GM21423 (cell line): ENCODE results near the gene INAFM1.
A peak's percentile ranks its signal among the peaks of the same experiment; 100 is the strongest.
"Not testable (repeated sequence)": the region's sequence is repeated elsewhere in the genome, so short reads cannot be mapped to it uniquely, and the experiment has no call there.

Source experiments
- ATAC-seq: cut with Tn5 transposase; IDR thresholded peaks from one replicate; pipeline ENCODE4 v1.9.1; 2021; ENCODE audit warnings: mild to moderate bottlenecking, moderate library complexity; ENCODE audit not compliant: unreplicated experiment

Gene INAFM1

GRCh38 chr19:47240996-47241918, 33.4 kb upstream of the INAFM1 start:
- no peak for ATAC-seq

- ATAC-seq: no peak
Observed at GRCh38 chr19:47241919-47242577, 32.6 kb upstream of the INAFM1 start.

- ATAC-seq: no peak
Observed at GRCh38 chr19:47243364-47243775, 31.3 kb upstream of the INAFM1 start.

- ATAC-seq: peak; percentile 74
Observed at GRCh38 chr19:47243776-47244547, 30.7 kb upstream of the INAFM1 start.

DNA sequence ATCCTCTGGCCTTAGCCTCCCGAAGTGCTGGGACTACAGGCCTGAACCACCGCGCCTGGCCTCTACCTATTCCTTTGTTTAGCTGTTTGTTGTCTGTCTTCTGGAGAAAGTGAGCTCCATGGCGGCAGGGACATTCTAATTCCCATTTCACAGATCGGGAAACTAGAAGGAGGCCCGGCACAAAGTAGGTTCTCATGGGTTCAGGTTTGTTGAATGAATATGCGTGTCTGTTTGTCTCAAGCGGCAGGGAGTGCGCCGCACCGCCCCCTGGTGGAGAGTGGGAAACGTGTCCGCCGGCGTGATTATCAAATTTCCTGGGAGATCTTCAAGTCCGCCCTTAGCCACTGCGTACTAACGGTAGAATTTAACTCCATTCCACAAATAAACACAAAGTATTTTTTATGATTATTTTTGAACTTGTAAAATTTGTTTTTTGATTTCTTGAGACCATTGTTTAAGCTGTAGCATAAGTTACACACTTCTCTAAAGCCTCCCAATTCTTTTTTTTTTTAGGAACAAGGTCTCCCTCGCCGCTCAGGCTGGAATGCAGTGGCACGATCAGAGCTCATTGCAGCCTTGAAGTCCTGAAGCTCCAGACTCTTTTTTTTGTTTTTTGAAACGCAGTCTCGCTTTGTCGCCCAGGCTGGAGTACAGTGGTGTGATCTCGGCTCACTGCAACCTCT, 27.2 kb upstream of the INAFM1 start:
- no peak for ATAC-seq

DNA sequence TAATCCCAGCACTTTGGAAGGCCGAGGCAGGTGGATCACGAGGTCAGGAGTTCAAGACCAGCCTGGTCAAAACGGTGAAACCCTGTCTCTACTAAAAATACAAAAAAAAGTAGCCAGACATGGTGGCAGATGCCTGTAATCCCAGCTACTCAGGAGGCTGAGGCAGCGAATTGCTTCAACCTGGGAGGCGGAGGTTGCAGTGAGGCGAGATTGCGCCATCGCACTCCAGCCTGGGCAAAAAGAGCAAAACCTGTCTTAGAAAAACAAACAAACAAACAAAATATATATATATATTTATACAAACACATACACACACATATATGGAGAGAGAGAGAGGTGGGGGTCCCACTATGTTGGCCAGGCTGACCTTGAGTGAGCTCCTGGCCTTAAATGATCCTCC, 21.7 kb upstream of the INAFM1 start:
- not testable (repeated sequence) for ATAC-seq

GRCh38 chr19:47253467-47253881, 21.2 kb upstream of the INAFM1 start:
- ATAC-seq: no peak

DNA sequence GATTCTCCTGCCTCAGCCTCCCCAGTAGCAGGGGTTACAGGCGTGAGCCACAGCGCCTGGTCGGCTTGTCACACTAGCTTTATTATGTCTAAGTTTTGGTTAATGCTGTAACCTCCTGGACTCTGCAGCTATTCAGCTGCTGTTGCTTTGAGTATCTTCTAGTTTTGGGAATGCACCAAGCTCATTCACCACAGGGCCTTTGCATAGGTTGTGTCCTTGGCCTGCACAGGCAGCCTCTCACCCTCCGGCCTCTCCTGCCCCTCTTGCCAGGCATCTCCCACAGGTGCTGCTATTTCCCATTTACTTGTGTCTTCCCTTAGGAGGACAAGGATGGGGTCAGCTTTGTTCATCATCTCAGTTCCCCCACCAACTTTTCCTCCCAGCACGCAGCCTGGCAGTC, 20.7 kb upstream of the INAFM1 start:
- no peak for ATAC-seq

DNA sequence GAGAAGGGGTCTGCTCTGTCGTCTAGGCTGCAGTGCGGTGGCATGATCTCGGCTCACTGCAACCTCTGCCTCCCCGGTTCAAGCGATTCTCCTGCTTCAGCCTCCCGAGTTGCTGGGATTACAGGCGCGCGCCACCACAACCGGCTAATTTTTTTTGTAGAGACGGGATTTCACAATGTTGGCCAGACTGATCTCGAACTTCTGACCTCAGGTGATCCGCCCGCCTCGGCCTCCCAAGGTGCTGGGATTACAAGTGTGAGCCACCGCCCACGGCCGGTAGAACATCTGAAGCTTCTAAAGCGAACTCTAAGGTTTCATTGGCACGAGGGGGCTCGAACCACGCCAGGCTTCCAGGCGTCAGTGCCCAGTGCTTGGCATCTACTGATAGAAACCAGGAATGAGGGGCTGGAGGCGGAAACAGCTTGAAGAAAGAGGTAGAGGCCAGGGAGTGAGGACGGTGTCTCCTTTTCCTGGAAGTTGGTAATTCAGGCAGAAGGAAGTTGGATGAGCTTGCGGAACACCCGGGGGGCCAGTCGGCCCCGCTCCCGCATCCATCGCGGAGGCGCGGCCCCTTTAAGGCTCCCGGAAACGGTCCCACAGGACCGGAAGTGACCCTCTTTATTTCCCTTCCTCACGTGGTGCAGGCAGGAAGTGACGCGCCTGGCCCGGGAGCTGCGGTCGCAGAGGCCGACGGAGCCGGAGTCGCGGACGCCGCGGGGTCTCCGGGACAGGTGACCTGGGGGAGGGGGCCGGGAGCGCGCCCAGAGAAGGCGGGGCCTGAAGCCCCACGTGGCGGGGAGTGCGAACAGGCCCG, 18.6 kb upstream of the INAFM1 start, which contains the start of gene CCDC9:
Gene CCDC9 (plus strand): TSS at position 647 of the 814 bp plus-strand sequence. CDS start 1,876 bp downstream, outside the sequence.
- peak; percentile 47 for ATAC-seq

- peak; percentile 68 for ATAC-seq
Observed at GRCh38 chr19:47256693-47257410, 17.8 kb upstream of the INAFM1 start.

GRCh38 chr19:47257411-47258169, 17.1 kb upstream of the INAFM1 start:
- no peak for ATAC-seq

DNA sequence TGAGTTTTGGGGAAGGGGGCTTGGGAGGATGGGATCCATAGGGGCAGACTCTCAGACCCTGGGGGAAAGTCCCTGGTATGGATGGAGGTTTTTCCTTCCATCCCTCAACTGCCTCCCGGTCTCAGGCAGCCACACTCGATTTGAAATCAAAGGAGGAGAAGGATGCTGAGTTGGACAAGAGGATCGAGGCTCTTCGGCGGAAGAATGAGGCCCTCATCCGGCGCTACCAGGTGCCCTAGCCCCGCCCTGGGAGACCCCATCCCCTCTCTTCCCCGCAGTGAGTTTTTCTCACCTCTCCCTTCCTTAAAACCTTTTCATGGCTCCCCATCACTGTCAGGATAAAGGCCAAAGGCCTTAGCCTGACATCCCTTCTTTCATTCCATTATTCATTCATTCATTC, 16.3 kb upstream of the INAFM1 start:
- no peak for ATAC-seq

- ATAC-seq: no peak
Observed at GRCh38 chr19:47258895-47259555, 15.7 kb upstream of the INAFM1 start.

DNA sequence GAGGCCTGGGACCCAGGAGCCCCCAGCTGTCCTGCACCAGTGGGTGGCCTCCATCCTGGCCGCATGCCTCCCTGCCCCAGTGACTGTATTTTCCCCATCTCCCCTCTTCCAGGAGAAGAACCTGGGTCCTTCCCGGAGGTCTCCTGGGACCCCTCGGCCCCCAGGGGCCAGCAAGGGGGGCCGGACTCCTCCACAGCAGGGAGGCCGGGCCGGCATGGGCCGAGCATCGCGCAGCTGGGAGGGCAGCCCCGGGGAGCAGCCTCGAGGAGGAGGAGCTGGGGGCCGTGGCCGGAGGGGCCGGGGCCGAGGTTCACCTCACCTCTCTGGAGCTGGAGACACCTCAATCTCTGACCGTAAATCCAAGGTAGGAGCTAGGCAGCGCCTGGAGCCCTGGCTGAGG, 14.2 kb upstream of the INAFM1 start:
- ATAC-seq: no peak

- peak; percentile 77 for ATAC-seq
Observed at GRCh38 chr19:47261946-47262793, 12.5 kb upstream of the INAFM1 start.

GRCh38 chr19:47264629-47265028, 10.1 kb upstream of the INAFM1 start:
- no peak for ATAC-seq

GRCh38 chr19:47266401-47266941, 8.2 kb upstream of the INAFM1 start:
- no peak for ATAC-seq
